C4-2B (cell line): ENCODE data around the gene DYNC2LI1.

Experiments used
- CTCF ChIP-seq: fragments of 450-650 bp; conservative IDR thresholded peaks from 2 replicates; pipeline ENCODE4 v1.5.1; 2017; ENCODE audit warnings: mild to moderate bottlenecking
- ZFX ChIP-seq: fragments of 450-650 bp; IDR thresholded peaks from 2 replicates; pipeline ENCODE4 v1.6.1; 2017

DNA sequence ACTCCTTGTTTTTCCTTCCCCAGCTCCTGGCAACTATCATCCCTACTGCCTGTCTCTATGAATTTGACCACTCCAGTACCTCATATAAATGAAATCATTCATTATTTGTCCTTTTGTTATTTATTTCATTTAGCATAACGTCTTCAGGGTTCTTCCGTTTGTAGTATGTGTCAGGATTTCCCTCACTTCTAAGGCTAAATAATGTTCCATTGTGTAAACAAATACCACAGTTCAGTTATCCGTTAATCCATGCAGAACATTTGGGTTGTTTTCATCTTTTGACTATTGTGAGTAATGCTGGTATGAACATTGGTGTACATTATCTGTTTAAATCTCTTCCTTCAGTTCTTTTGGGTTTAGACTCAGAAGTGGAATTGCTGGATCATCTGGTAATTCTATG, 18.8 kb downstream of the DYNC2LI1 start:
- no peak for TF ChIP-seq CTCF
- no peak for TF ChIP-seq ZFX
